WTC11 (cell line): ENCODE measurements around the gene KCNIP2. TPM values are rescaled to one million over a fixed set of nuclear protein-coding genes. Genes with fewer than 3 reads are reported as not detected.
A peak's percentile ranks its signal among the peaks of the same experiment; 100 is the strongest.

Experiments
- ATAC-seq: fragments of 200-7000 bp; cut with Tn5 transposase; 2 replicates; pipeline ENCODE4 v1.10.0; 2021; ENCODE audit warnings: mild to moderate bottlenecking, moderate library complexity
- CTCF ChIA-PET: fragments of 300-600 bp; sonication (Branson Sonifier 250); formaldehyde crosslinking; loops from one replicate; lab custom pipeline; 2021; ENCODE audit warnings: antibody characterized with exemption; lab: Charles Lee
- POLR2A ChIA-PET: fragments of 350-600 bp; sonication (Branson Sonifier 250); formaldehyde crosslinking; loops from one replicate; lab custom pipeline; 2021; ENCODE audit warnings: antibody characterized with exemption; lab: Charles Lee
- DNase-seq: peaks from one replicate; pipeline ENCODE4 v3.0.0; 2021; ENCODE audit warnings: low spot score
- H3K27ac Mint-ChIP-seq: 2 replicates; pipeline ENCODE4 v1.8.0; 2021; ENCODE audit warnings: mixed read lengths
- H3K27me3 Mint-ChIP-seq: 2 replicates; pipeline ENCODE4 v1.8.0; 2021; ENCODE audit warnings: low read depth, mild to moderate bottlenecking, moderate library complexity, mixed read lengths
- H3K36me3 Mint-ChIP-seq: 2 replicates; pipeline ENCODE4 v1.8.0; 2021; ENCODE audit warnings: mixed read lengths
- H3K4me1 Mint-ChIP-seq: 2 replicates; pipeline ENCODE4 v1.8.0; 2022; ENCODE audit warnings: mixed read lengths
- H3K4me3 Mint-ChIP-seq: 2 replicates; pipeline ENCODE4 v1.8.0; 2021; ENCODE audit warnings: mild to moderate bottlenecking, moderate library complexity, mixed read lengths
- H3K9me3 Mint-ChIP-seq: 2 replicates; pipeline ENCODE4 v1.8.0; 2021; ENCODE audit warnings: mixed read lengths
- CREM ChIP-seq: sonication (generic); formaldehyde crosslinking; IDR thresholded peaks from 2 replicates; pipeline ENCODE4 v1.8.1; 2022; ENCODE audit warnings: mild to moderate bottlenecking, missing genetic modification reagents, moderate library complexity
- ELF4 ChIP-seq: sonication (generic); formaldehyde crosslinking; IDR thresholded peaks from 2 replicates; pipeline ENCODE4 v1.8.1; 2022; ENCODE audit warnings: low read depth, mild to moderate bottlenecking, moderate library complexity, missing genetic modification reagents
- FOXP1 ChIP-seq: sonication (generic); formaldehyde crosslinking; IDR thresholded peaks from 2 replicates; pipeline ENCODE4 v1.8.0; 2022; ENCODE audit warnings: missing genetic modification reagents, mild to moderate bottlenecking, moderate library complexity, borderline replicate concordance
- GABPB1 ChIP-seq: sonication (generic); formaldehyde crosslinking; IDR thresholded peaks from 2 replicates; pipeline ENCODE4 v1.8.1; 2023; ENCODE audit warnings: mild to moderate bottlenecking, missing genetic modification reagents
- GRHL2 ChIP-seq: fragments of 250-450 bp; sonication (Bioruptor Pico); IDR thresholded peaks from 2 replicates; pipeline ENCODE4 v1.8.0; 2022; ENCODE audit warnings: mild to moderate bottlenecking, moderate library complexity; ENCODE audit not compliant: insufficient replicate concordance, severe bottlenecking
- HMGA2 ChIP-seq: fragments of 250-450 bp; sonication (Bioruptor Pico); IDR thresholded peaks from 2 replicates; pipeline ENCODE4 v1.4.0; 2021; ENCODE audit warnings: mild to moderate bottlenecking, moderate library complexity
- JUN ChIP-seq: sonication (generic); formaldehyde crosslinking; IDR thresholded peaks from 2 replicates; pipeline ENCODE4 v1.8.0; 2023; ENCODE audit warnings: mild to moderate bottlenecking, missing genetic modification reagents
- NR1H2 ChIP-seq: sonication (generic); formaldehyde crosslinking; IDR thresholded peaks from 2 replicates; pipeline ENCODE4 v1.9.0; 2021; ENCODE audit warnings: mild to moderate bottlenecking, moderate library complexity, missing genetic modification reagents
- RELA ChIP-seq: sonication (generic); formaldehyde crosslinking; IDR thresholded peaks from 2 replicates; pipeline ENCODE4 v1.8.1; 2022; ENCODE audit warnings: missing genetic modification reagents, mild to moderate bottlenecking, borderline replicate concordance
- SOX15 ChIP-seq: fragments of 250-450 bp; sonication (Bioruptor Pico); IDR thresholded peaks from 2 replicates; pipeline ENCODE4 v1.9.0; 2021; ENCODE audit warnings: mild to moderate bottlenecking
- ZNF232 ChIP-seq: sonication (generic); formaldehyde crosslinking; IDR thresholded peaks from 2 replicates; pipeline ENCODE4 v1.8.0; 2022; ENCODE audit warnings: mild to moderate bottlenecking, missing genetic modification reagents
- ZNF263 ChIP-seq: sonication (generic); formaldehyde crosslinking; IDR thresholded peaks from 2 replicates; pipeline ENCODE4 v1.8.1; 2022; ENCODE audit warnings: low read depth, mild to moderate bottlenecking, moderate library complexity, missing genetic modification reagents
- ZNF396 ChIP-seq: fragments of 250-450 bp; sonication (Bioruptor Pico); IDR thresholded peaks from 2 replicates; pipeline ENCODE4 v1.8.0; 2021; ENCODE audit warnings: mild to moderate bottlenecking, moderate library complexity, borderline replicate concordance
- ZNF423 ChIP-seq: fragments of 250-450 bp; sonication (Bioruptor Pico); IDR thresholded peaks from 2 replicates; pipeline ENCODE4 v2.1.2; 2022; ENCODE audit warnings: mild to moderate bottlenecking, moderate library complexity
- total RNA-seq: library from RNA; stranded (reverse); gene quantifications from 3 replicates; pipeline ENCODE4 v1.2.3, GENCODE V29; 2021
- TF ChIP-seq, protein P1 (sequence below): sonication (generic); formaldehyde crosslinking; IDR thresholded peaks from 2 replicates; pipeline ENCODE4 v1.8.1; 2022; ENCODE audit warnings: mild to moderate bottlenecking, moderate library complexity, missing genetic modification reagents
- TF ChIP-seq, protein P2 (sequence below): sonication (generic); formaldehyde crosslinking; IDR thresholded peaks from 2 replicates; pipeline ENCODE4 v1.8.1; 2022; ENCODE audit warnings: mild to moderate bottlenecking, missing genetic modification reagents, moderate library complexity, borderline replicate concordance
- TF ChIP-seq, protein P3 (sequence below): sonication (generic); formaldehyde crosslinking; IDR thresholded peaks from 2 replicates; pipeline ENCODE4 v1.8.1; 2023; ENCODE audit warnings: mild to moderate bottlenecking, missing genetic modification reagents, borderline replicate concordance
- TF ChIP-seq, protein P4 (sequence below): fragments of 250-450 bp; sonication (Bioruptor Pico); IDR thresholded peaks from 2 replicates; pipeline ENCODE4 v1.9.0; 2021; ENCODE audit warnings: moderate library complexity, mild to moderate bottlenecking, inconsistent platforms, borderline replicate concordance
- TF ChIP-seq, protein P5 (sequence below): sonication (generic); formaldehyde crosslinking; IDR thresholded peaks from 2 replicates; pipeline ENCODE4 v1.8.1; 2023; ENCODE audit warnings: mild to moderate bottlenecking, moderate library complexity, missing genetic modification reagents
- TF ChIP-seq, protein P6 (sequence below): fragments of 250-450 bp; sonication (Bioruptor Pico); IDR thresholded peaks from 2 replicates; pipeline ENCODE4 v2.1.2; 2022; ENCODE audit warnings: mild to moderate bottlenecking, moderate library complexity
- TF ChIP-seq, protein P7 (sequence below): sonication (generic); formaldehyde crosslinking; IDR thresholded peaks from 2 replicates; pipeline ENCODE4 v1.8.0; 2022; ENCODE audit warnings: mild to moderate bottlenecking, missing genetic modification reagents
- TF ChIP-seq, protein P8 (sequence below): fragments of 200-600 bp; IDR thresholded peaks from 2 replicates; pipeline ENCODE4 v1.8.0; 2022; ENCODE audit warnings: antibody characterized with exemption

Gene KCNIP2
- total RNA-seq, 1 experiment from 2014 or later = 5.2 TPM

DNA sequence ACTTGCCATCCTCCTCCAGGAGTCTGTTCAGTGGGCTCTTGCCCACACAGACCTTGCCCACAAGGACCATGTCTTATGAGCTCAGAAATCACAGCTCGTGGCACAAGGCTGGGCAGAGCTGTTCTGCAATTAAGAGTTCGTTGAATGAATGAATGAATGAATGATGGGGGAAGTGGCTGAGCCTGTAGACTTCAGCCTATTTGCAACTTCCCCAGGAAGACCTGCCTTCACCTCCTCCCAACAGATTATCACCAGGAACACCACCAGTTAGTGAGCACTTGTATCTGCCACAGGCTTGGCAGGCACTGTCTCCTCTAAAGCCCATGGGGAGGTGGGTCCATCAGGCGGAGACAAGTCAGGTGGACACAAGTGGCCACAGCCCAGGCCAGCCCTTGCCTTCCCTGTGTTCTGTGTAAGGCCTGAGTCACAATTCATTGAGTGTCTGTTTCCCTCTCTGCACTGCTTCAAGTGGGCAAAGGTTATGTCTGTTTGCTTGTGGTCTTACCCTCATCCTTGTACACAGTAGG lies 65.9 kb downstream of the KCNIP2 start (continued):
- TF ChIP-seq, protein P1, sequence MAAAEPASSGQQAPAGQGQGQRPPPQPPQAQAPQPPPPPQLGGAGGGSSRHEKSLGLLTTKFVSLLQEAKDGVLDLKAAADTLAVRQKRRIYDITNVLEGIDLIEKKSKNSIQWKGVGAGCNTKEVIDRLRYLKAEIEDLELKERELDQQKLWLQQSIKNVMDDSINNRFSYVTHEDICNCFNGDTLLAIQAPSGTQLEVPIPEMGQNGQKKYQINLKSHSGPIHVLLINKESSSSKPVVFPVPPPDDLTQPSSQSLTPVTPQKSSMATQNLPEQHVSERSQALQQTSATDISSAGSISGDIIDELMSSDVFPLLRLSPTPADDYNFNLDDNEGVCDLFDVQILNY (CRISPR knock-in tag) = no peak
- TF ChIP-seq HMGA2 (CRISPR knock-in tag) = no peak

DNA sequence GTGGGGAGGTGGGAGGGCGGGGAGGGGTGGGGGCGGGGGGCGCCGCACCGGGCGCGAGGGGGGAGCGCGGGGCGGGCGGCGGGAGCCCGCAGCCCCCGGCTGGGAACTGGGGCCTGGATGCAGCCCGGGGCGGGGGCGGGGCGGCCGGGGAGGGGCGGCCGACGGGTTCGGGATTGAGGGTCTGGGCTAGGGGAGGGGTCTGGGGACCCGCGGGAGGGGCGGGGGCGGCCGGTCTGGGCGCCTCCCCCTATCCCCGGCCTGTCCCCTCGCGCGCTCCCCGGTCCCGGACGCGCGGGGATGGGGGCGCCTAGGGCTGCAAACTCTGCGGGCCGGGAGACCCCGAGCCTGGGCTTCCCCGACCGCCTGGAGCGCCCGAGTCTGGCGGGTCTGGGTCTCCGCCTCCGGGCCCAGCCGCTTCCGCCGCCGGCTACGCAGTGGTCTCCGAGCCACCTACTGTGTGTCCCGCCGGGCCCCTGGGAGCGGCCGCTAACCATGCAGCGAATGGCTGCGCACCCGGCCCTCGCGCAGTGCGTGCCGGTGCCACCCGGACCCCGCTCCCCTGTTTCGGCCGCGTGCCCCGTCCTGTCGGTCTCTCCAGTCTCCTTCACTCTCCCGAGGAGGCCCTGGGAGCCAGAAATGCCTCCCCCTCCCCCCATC lies 67.3 kb downstream of the KCNIP2 start:
- ATAC-seq = no peak
- Mint-ChIP-seq H3K27me3 (peaks cover 70% of the 10 kb centered on the region), H3K27ac (no peak overlapping the region), H3K36me3 (no peaks in the 10 kb centered on the region), H3K4me1 (peaks cover 58% of the 10 kb centered on the region), H3K9me3 (no peaks in the 10 kb centered on the region), H3K4me3 (peak overlapping the region; percentile 81)
- DNase-seq = peak; percentile 38
- CTCF ChIA-PET = interaction anchor here (0.5 to 11.0 kb wide), 4 partner anchors 17 to 174 kb away, joined by 3 to 370 read pairs (median 67); no protein-coding TSS in a partner anchor
- POLR2A ChIA-PET = interaction anchor here (0.6 kb wide), 1 partner anchor 26 kb away, joined by 5 read pairs; no protein-coding TSS in a partner anchor
- TF ChIP-seq ZNF423 (CRISPR knock-in tag) (peak; percentile 66; the same call in 1 of the 2 replicates), ZNF232 (CRISPR knock-in tag) (no peak), NR1H2 (CRISPR knock-in tag) (no peak), JUN (CRISPR knock-in tag) (no peak), SOX15 (CRISPR knock-in tag) (no peak), GRHL2 (CRISPR knock-in tag) (no peak), FOXP1 (CRISPR knock-in tag) (0 out of 2 replicates have a peak, but pooled peaks have one; percentile 45), ELF4 (CRISPR knock-in tag) (no peak), CREM (CRISPR knock-in tag) (no peak), RELA (no peak), GABPB1 (CRISPR knock-in tag) (no peak), ZNF263 (CRISPR knock-in tag) (no peak), ZNF396 (no peak)
- TF ChIP-seq, protein P2, sequence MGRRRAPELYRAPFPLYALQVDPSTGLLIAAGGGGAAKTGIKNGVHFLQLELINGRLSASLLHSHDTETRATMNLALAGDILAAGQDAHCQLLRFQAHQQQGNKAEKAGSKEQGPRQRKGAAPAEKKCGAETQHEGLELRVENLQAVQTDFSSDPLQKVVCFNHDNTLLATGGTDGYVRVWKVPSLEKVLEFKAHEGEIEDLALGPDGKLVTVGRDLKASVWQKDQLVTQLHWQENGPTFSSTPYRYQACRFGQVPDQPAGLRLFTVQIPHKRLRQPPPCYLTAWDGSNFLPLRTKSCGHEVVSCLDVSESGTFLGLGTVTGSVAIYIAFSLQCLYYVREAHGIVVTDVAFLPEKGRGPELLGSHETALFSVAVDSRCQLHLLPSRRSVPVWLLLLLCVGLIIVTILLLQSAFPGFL (CRISPR knock-in tag) = no peak
- TF ChIP-seq, protein P3, sequence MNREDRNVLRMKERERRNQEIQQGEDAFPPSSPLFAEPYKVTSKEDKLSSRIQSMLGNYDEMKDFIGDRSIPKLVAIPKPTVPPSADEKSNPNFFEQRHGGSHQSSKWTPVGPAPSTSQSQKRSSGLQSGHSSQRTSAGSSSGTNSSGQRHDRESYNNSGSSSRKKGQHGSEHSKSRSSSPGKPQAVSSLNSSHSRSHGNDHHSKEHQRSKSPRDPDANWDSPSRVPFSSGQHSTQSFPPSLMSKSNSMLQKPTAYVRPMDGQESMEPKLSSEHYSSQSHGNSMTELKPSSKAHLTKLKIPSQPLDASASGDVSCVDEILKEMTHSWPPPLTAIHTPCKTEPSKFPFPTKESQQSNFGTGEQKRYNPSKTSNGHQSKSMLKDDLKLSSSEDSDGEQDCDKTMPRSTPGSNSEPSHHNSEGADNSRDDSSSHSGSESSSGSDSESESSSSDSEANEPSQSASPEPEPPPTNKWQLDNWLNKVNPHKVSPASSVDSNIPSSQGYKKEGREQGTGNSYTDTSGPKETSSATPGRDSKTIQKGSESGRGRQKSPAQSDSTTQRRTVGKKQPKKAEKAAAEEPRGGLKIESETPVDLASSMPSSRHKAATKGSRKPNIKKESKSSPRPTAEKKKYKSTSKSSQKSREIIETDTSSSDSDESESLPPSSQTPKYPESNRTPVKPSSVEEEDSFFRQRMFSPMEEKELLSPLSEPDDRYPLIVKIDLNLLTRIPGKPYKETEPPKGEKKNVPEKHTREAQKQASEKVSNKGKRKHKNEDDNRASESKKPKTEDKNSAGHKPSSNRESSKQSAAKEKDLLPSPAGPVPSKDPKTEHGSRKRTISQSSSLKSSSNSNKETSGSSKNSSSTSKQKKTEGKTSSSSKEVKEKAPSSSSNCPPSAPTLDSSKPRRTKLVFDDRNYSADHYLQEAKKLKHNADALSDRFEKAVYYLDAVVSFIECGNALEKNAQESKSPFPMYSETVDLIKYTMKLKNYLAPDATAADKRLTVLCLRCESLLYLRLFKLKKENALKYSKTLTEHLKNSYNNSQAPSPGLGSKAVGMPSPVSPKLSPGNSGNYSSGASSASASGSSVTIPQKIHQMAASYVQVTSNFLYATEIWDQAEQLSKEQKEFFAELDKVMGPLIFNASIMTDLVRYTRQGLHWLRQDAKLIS (CRISPR knock-in tag) = no peak
- TF ChIP-seq, protein P4, sequence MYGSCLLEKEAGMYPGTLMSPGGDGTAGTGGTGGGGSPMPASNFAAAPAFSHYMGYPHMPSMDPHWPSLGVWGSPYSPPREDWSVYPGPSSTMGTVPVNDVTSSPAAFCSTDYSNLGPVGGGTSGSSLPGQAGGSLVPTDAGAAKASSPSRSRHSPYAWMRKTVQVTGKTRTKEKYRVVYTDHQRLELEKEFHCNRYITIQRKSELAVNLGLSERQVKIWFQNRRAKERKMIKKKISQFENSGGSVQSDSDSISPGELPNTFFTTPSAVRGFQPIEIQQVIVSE (CRISPR knock-in tag) = no peak
- TF ChIP-seq, protein P5, sequence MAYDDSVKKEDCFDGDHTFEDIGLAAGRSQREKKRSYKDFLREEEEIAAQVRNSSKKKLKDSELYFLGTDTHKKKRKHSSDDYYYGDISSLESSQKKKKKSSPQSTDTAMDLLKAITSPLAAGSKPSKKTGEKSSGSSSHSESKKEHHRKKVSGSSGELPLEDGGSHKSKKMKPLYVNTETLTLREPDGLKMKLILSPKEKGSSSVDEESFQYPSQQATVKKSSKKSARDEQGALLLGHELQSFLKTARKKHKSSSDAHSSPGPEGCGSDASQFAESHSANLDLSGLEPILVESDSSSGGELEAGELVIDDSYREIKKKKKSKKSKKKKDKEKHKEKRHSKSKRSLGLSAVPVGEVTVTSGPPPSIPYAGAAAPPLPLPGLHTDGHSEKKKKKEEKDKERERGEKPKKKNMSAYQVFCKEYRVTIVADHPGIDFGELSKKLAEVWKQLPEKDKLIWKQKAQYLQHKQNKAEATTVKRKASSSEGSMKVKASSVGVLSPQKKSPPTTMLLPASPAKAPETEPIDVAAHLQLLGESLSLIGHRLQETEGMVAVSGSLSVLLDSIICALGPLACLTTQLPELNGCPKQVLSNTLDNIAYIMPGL = no peak
- TF ChIP-seq, protein P6, sequence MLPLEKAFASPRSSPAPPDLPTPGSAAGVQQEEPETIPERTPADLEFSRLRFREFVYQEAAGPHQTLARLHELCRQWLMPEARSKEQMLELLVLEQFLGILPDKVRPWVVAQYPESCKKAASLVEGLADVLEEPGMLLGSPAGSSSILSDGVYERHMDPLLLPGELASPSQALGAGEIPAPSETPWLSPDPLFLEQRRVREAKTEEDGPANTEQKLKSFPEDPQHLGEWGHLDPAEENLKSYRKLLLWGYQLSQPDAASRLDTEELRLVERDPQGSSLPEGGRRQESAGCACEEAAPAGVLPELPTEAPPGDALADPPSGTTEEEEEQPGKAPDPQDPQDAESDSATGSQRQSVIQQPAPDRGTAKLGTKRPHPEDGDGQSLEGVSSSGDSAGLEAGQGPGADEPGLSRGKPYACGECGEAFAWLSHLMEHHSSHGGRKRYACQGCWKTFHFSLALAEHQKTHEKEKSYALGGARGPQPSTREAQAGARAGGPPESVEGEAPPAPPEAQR = no peak
- TF ChIP-seq, protein P7, sequence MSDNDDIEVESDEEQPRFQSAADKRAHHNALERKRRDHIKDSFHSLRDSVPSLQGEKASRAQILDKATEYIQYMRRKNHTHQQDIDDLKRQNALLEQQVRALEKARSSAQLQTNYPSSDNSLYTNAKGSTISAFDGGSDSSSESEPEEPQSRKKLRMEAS (CRISPR knock-in tag) = peak; percentile 46; the same call in 1 of the 2 replicates
- TF ChIP-seq, protein P8, sequence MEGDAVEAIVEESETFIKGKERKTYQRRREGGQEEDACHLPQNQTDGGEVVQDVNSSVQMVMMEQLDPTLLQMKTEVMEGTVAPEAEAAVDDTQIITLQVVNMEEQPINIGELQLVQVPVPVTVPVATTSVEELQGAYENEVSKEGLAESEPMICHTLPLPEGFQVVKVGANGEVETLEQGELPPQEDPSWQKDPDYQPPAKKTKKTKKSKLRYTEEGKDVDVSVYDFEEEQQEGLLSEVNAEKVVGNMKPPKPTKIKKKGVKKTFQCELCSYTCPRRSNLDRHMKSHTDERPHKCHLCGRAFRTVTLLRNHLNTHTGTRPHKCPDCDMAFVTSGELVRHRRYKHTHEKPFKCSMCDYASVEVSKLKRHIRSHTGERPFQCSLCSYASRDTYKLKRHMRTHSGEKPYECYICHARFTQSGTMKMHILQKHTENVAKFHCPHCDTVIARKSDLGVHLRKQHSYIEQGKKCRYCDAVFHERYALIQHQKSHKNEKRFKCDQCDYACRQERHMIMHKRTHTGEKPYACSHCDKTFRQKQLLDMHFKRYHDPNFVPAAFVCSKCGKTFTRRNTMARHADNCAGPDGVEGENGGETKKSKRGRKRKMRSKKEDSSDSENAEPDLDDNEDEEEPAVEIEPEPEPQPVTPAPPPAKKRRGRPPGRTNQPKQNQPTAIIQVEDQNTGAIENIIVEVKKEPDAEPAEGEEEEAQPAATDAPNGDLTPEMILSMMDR = no peak
